ES-I3 (cell line): ENCODE data around the gene TARS2.
A peak's percentile ranks its signal among the peaks of the same experiment; 100 is the strongest.

Source experiments
- H3K36me3 ChIP-seq: 2 replicates; pipeline ENCODE4 v1.6.1; 2013; ENCODE audit warnings: mild to moderate bottlenecking, low read length, control low read depth, moderate library complexity; ENCODE audit not compliant: insufficient read depth
- H3K4me1 ChIP-seq: 2 replicates; pipeline ENCODE4 v1.6.1; 2013; ENCODE audit warnings: mild to moderate bottlenecking, control low read depth, low read length; ENCODE audit not compliant: insufficient read depth
- H3K9ac ChIP-seq: 2 replicates; pipeline ENCODE4 v1.6.1; 2013; ENCODE audit warnings: low read depth, mild to moderate bottlenecking, low read length, moderate library complexity
- H3K9me3 ChIP-seq: 2 replicates; pipeline ENCODE4 v1.6.1; 2013; ENCODE audit warnings: mild to moderate bottlenecking, low read length, moderate library complexity; ENCODE audit not compliant: control insufficient read depth, insufficient read depth

TARS2 gene

GRCh38 chr1:150486966-150487762 is at the start of gene TARS2:
TSS of gene TARS2 (plus strand) at chr1:150487419. CDS start at chr1:150487451, 32 bp downstream.
- Histone ChIP-seq H3K9me3 (no peaks in the 10 kb centered on the region), H3K9ac (peak within 1 kb of the TSS; percentile 68), H3K4me1 (no peaks in the 10 kb centered on the region), H3K36me3 (peaks cover 22% of the 10 kb centered on the region)

GRCh38 chr1:150441121-150441520 is 46.1 kb upstream of the TARS2 start:
- Histone ChIP-seq H3K36me3 (peaks cover 4% of the 10 kb centered on the region; the same call in 1 of the 2 replicates), H3K4me1 (no peaks in the 10 kb centered on the region), H3K9ac (no peak overlapping the region), H3K9me3 (no peaks in the 10 kb centered on the region)

GRCh38 chr1:150444232-150444631 is 43.0 kb upstream of the TARS2 start:
- H3K36me3 ChIP-seq = peaks cover 4% of the 10 kb centered on the region; the same call in 1 of the 2 replicates
- H3K4me1 ChIP-seq = no peaks in the 10 kb centered on the region
- no peak overlapping the region for H3K9ac ChIP-seq
- no peaks in the 10 kb centered on the region for H3K9me3 ChIP-seq

GRCh38 chr1:150456146-150456647 is 31.0 kb upstream of the TARS2 start:
- H3K36me3 ChIP-seq = peaks cover 9% of the 10 kb centered on the region; the same call in 1 of the 2 replicates
- H3K4me1 ChIP-seq = no peaks in the 10 kb centered on the region
- H3K9me3 ChIP-seq = no peaks in the 10 kb centered on the region
- no peak overlapping the region for H3K9ac ChIP-seq

GRCh38 chr1:150464422-150464826 is 22.8 kb upstream of the TARS2 start:
- no peak overlapping the region for H3K9ac ChIP-seq
- H3K4me1 ChIP-seq = no peaks in the 10 kb centered on the region
- H3K36me3 ChIP-seq = peaks cover 3% of the 10 kb centered on the region
- H3K9me3 ChIP-seq = no peaks in the 10 kb centered on the region

- Histone ChIP-seq H3K36me3 (peaks cover 18% of the 10 kb centered on the region), H3K9ac (no peak overlapping the region)
Measured at GRCh38 chr1:150466964-150467363, 20.3 kb upstream of the TARS2 start.

GRCh38 chr1:150469291-150469690 is 17.9 kb upstream of the TARS2 start:
- Histone ChIP-seq H3K9ac (no peak overlapping the region), H3K4me1 (peaks cover 9% of the 10 kb centered on the region; the same call in 1 of the 2 replicates), H3K9me3 (no peaks in the 10 kb centered on the region), H3K36me3 (peaks cover 21% of the 10 kb centered on the region)

More at GRCh38 chr1:150466964-150467363, 20.3 kb upstream of the TARS2 start:
- Histone ChIP-seq H3K9me3 (no peaks in the 10 kb centered on the region), H3K4me1 (0 out of 2 replicates have a peak, but pooled peaks cover 3% of the 10 kb centered on the region)

- Histone ChIP-seq H3K36me3 (peaks cover 18% of the 10 kb centered on the region), H3K4me1 (peaks cover 9% of the 10 kb centered on the region; the same call in 1 of the 2 replicates), H3K9ac (no peak overlapping the region), H3K9me3 (no peaks in the 10 kb centered on the region)
Measured at GRCh38 chr1:150472601-150473200, 14.5 kb upstream of the TARS2 start.

GRCh38 chr1:150473659-150474058 is 13.6 kb upstream of the TARS2 start:
- Histone ChIP-seq H3K36me3 (peaks cover 18% of the 10 kb centered on the region), H3K9me3 (no peaks in the 10 kb centered on the region), H3K9ac (no peak overlapping the region), H3K4me1 (peaks cover 9% of the 10 kb centered on the region; the same call in 1 of the 2 replicates)

GRCh38 chr1:150474869-150475268 is 12.3 kb upstream of the TARS2 start:
- peaks cover 18% of the 10 kb centered on the region for H3K36me3 ChIP-seq
- H3K4me1 ChIP-seq = peaks cover 9% of the 10 kb centered on the region; the same call in 1 of the 2 replicates
- H3K9ac ChIP-seq = no peak overlapping the region
- H3K9me3 ChIP-seq = no peaks in the 10 kb centered on the region

- no peak overlapping the region for H3K9ac ChIP-seq
- peaks cover 5% of the 10 kb centered on the region; the same call in 1 of the 2 replicates for H3K36me3 ChIP-seq
- H3K9me3 ChIP-seq = no peaks in the 10 kb centered on the region
- H3K4me1 ChIP-seq = peaks cover 8% of the 10 kb centered on the region; the same call in 1 of the 2 replicates
Measured at GRCh38 chr1:150476754-150477153, 10.5 kb upstream of the TARS2 start.

GRCh38 chr1:150477320-150477719 is 9.9 kb upstream of the TARS2 start:
- H3K9ac ChIP-seq = no peak overlapping the region
- no peaks in the 10 kb centered on the region for H3K9me3 ChIP-seq
- H3K36me3 ChIP-seq = no peaks in the 10 kb centered on the region
- H3K4me1 ChIP-seq = peaks cover 3% of the 10 kb centered on the region; the same call in 1 of the 2 replicates

- Histone ChIP-seq H3K36me3 (no peaks in the 10 kb centered on the region), H3K9me3 (no peaks in the 10 kb centered on the region), H3K9ac (no peak overlapping the region), H3K4me1 (peaks cover 1% of the 10 kb centered on the region; the same call in 1 of the 2 replicates)
Measured at GRCh38 chr1:150477733-150478132, 9.5 kb upstream of the TARS2 start.

- H3K9ac ChIP-seq = no peak overlapping the region
- no peaks in the 10 kb centered on the region for H3K4me1 ChIP-seq
- H3K36me3 ChIP-seq = no peaks in the 10 kb centered on the region
- H3K9me3 ChIP-seq = no peaks in the 10 kb centered on the region
Measured at GRCh38 chr1:150479370-150479769, 7.8 kb upstream of the TARS2 start.
